ENCODE data around the gene ARSK. TPM values are rescaled to one million over a fixed set of nuclear protein-coding genes. Genes with fewer than 3 reads are reported as not detected.

Gene ARSK
- total and polyA plus RNA-seq, 10 of the 15 experiments (the other 5 are each of a cell fraction or from before 2014, with no cell fraction given), result 1.6 to 9.5 (median 5.8) TPM

DNA sequence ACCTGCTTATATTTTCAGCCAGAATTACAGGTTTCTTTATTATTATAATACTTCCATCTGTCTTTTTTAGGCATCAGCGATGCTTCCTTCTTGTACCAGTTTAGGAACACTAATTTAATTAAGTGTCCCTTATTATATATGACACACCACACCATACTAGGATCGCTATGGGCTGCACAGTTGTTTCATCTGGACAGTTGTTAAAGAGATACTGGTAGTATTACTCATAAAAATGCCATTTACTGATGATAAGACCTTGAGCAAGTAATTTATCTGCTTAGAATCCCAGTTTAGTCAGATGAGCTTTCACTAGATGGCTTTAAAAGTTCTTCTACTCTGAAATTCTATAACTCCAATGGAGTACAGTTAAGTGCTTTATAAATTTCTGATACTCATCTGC lies 17.1 kb downstream of the ARSK start:
- FAIRE-seq (no peak), ATAC-seq (no peak), DNase-seq (ENCODE audit: low read depth, low spot score) (no peak)
- Histone ChIP-seq H3K36me3 (ENCODE audit: control insufficient read depth in 2 of 2, insufficient read depth in 2 of 2, low read length in 1 of 2) (no peaks in the 10 kb centered on the region), H3K9me3 (replicated peaks; ENCODE audit: control insufficient read depth, insufficient read depth, low read length) (no peaks in the 10 kb centered on the region), H3K4me3 (no peak overlapping the region), H3K9ac (ENCODE audit: control insufficient read depth, insufficient read depth, low read length) (no peak overlapping the region), H3K27ac (ENCODE audit: control insufficient read depth, insufficient read depth) (no peak overlapping the region), H3K79me2 (ENCODE audit: control insufficient read depth, insufficient read depth, low read length) (no peaks in the 10 kb centered on the region), H3K4me2 (ENCODE audit: control insufficient read depth, insufficient read depth) (no peak overlapping the region), H2AFZ (ENCODE audit: control insufficient read depth, low read depth, low read length) (no peak overlapping the region), H3K4me1 (ENCODE audit: control insufficient read depth, insufficient read depth, low read length) (no peaks in the 10 kb centered on the region), H3K27me3 (replicated peaks in 1 of 2; ENCODE audit: control insufficient read depth in 2 of 2, insufficient read depth in 2 of 2, low read length in 1 of 2) (no peaks in the 10 kb centered on the region), H4K20me1 (ENCODE audit: control insufficient read depth, insufficient read depth) (no peaks in the 10 kb centered on the region)
- ChIA-PET RAD21 (ENCODE audit: unreplicated experiment) (no interaction called here), CTCF (no interaction called here), POLR2A (no interaction called here), SMC1A (ENCODE audit: uncharacterized antibody, unreplicated experiment) (no interaction called here)
- TF ChIP-seq GABPA (IDR thresholded peaks at IDR 0.05; ENCODE audit: low read depth) (no peak), CHD2 (IDR thresholded peaks at IDR 0.05; ENCODE audit: borderline replicate concordance, low read depth, low read length) (no peak), KLF5 (IDR thresholded peaks at IDR 0.05; ENCODE audit: partially characterized antibody) (no peak), BACH1 (IDR thresholded peaks at IDR 0.05; ENCODE audit: borderline replicate concordance) (no peak), FOXK2 (IDR thresholded peaks at IDR 0.05) (no peak), BRCA1 (IDR thresholded peaks at IDR 0.05; ENCODE audit: low read depth, low read length) (no peak)
- intact Hi-C loops (cut with micrococcal nuclease; ENCODE audit: unreplicated experiment) (no loop called here), in situ Hi-C loops (cut with MboI) (no loop called here)
- WGBS (ENCODE audit: insufficient coverage, insufficient replicate concordance, low lambda C conversion rate, missing lambda C conversion rate), result 91% methylated on average over 2 of the region's 2 CpGs
- BruUV-seq (replicated peaks), result no TSS peak

DNA sequence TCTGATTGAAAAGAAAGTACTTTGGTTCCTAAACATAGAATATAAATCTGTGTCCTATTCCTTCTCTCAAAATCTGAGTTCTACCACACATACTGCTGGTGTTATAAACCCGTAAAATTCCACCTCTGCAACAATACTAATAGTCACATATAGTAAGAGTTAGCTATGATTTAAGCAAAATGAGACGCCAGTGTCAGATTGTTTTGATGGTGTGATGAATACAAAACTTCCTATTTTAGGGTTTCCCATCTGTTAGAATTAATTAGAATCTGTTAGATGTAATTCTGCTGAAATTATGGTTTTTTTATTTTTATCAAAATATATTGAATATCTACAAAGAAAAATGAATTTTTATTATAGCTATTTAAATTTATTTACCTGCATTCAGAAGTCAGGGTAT lies 26.7 kb downstream of the ARSK start:
- H3K4me2 ChIP-seq (ENCODE audit: control insufficient read depth, insufficient read depth), result no peak overlapping the region
- ATAC-seq, result no peak
- ChIA-PET SMC1A (ENCODE audit: uncharacterized antibody, unreplicated experiment) (interaction anchor here (0.8 kb wide), 1 partner anchor 19 kb away, joined by 3 read pairs; no protein-coding TSS in a partner anchor), POLR2A (no interaction called here), CTCF (interaction anchor here (0.8 kb wide), 1 partner anchor 65 kb away, joined by 3 read pairs; the partner anchor contains the start of gene RFESD), RAD21 (ENCODE audit: unreplicated experiment) (no interaction called here)
- H3K9me3 ChIP-seq (replicated peaks; ENCODE audit: control insufficient read depth, insufficient read depth, low read length), result no peaks in the 10 kb centered on the region
- H3K4me3 ChIP-seq, result no peak overlapping the region
- in situ Hi-C loops (cut with MboI) (no loop called here), intact Hi-C loops (cut with micrococcal nuclease; ENCODE audit: unreplicated experiment) (no loop called here)
- H3K27ac ChIP-seq (ENCODE audit: control insufficient read depth, insufficient read depth), result no peak overlapping the region
- no peaks in the 10 kb centered on the region for H4K20me1 ChIP-seq (ENCODE audit: control insufficient read depth, insufficient read depth)
- no peak for FAIRE-seq
- no peaks in the 10 kb centered on the region for H3K4me1 ChIP-seq (ENCODE audit: control insufficient read depth, insufficient read depth, low read length)
- H3K36me3 ChIP-seq (ENCODE audit: control insufficient read depth in 2 of 2, insufficient read depth in 2 of 2, low read length in 1 of 2), result no peaks in the 10 kb centered on the region
- no peak overlapping the region for H2AFZ ChIP-seq (ENCODE audit: control insufficient read depth, low read depth, low read length)
- WGBS (ENCODE audit: insufficient coverage, insufficient replicate concordance, low lambda C conversion rate, missing lambda C conversion rate), result 94% methylated on average over 2 of the region's 2 CpGs
- H3K27me3 ChIP-seq (replicated peaks in 1 of 2; ENCODE audit: control insufficient read depth in 2 of 2, insufficient read depth in 2 of 2, low read length in 1 of 2), result no peaks in the 10 kb centered on the region
- no TSS peak for BruUV-seq (replicated peaks)
- DNase-seq (ENCODE audit: low read depth, low spot score), result no peak
- no peaks in the 10 kb centered on the region for H3K79me2 ChIP-seq (ENCODE audit: control insufficient read depth, insufficient read depth, low read length)
- no peak overlapping the region for H3K9ac ChIP-seq (ENCODE audit: control insufficient read depth, insufficient read depth, low read length)
- no peak for TF ChIP-seq ESRRA (IDR thresholded peaks at IDR 0.05; ENCODE audit: low read length)
- TF ChIP-seq, protein P1, sequence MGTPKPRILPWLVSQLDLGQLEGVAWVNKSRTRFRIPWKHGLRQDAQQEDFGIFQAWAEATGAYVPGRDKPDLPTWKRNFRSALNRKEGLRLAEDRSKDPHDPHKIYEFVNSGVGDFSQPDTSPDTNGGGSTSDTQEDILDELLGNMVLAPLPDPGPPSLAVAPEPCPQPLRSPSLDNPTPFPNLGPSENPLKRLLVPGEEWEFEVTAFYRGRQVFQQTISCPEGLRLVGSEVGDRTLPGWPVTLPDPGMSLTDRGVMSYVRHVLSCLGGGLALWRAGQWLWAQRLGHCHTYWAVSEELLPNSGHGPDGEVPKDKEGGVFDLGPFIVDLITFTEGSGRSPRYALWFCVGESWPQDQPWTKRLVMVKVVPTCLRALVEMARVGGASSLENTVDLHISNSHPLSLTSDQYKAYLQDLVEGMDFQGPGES (IDR thresholded peaks at IDR 0.05), result no peak
- TF ChIP-seq EZH2 (IDR thresholded peaks at IDR 0.05; ENCODE audit: borderline replicate concordance, control insufficient read depth, low read depth, low read length), result no peak
- no peak for TF ChIP-seq TARDBP (IDR thresholded peaks at IDR 0.05; ENCODE audit: borderline replicate concordance)

Measured in GM12878 (cell line).